Measurements from ENCODE around the gene OMA1. TPM values are rescaled to one million over a fixed set of nuclear protein-coding genes. Genes with fewer than 3 reads are reported as not detected.

The OMA1 gene
- total RNA-seq, 1 donor from 2014 or later, result 32.0 TPM

- no peak for DNase-seq (ENCODE audit: low spot score, unreplicated experiment)
- TF ChIP-seq CTCF (IDR thresholded peaks at IDR 0.05; ENCODE audit: unreplicated experiment), result no peak
- Mint-ChIP-seq H3K27ac (no peak overlapping the region), H3K4me3 (ENCODE audit: low read depth) (no peak overlapping the region), H3K9me3 (ENCODE audit: low read depth) (no peaks in the 10 kb centered on the region), H3K27me3 (no peaks in the 10 kb centered on the region), H3K4me1 (ENCODE audit: low read depth) (no peaks in the 10 kb centered on the region), H3K36me3 (ENCODE audit: insufficient read depth) (no peaks in the 10 kb centered on the region)
Observed at GRCh38 chr1:58438468-58438867, 108.1 kb downstream of the OMA1 start.

DNA sequence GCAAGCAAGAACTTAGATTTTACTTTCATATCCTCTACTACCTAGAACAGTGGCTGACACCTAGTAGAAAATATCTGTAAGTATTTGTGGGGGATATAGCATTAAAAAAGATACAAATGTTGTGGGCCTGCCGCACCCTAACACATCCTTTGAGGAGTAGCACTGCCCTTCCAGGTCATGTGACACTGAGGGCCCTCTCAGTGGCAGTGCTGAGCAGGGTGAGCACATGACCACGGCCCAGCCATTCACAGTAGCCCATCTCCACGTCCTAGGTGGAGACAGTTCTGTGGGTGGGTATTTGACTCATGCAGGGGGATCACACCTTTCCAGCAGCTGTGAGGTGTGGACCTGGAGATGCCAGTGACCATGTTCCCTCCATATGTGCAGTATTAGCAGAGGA lies 108.9 kb downstream of the OMA1 start:
- Mint-ChIP-seq H3K27ac (no peak overlapping the region), H3K9me3 (ENCODE audit: low read depth) (no peaks in the 10 kb centered on the region)

DNA sequence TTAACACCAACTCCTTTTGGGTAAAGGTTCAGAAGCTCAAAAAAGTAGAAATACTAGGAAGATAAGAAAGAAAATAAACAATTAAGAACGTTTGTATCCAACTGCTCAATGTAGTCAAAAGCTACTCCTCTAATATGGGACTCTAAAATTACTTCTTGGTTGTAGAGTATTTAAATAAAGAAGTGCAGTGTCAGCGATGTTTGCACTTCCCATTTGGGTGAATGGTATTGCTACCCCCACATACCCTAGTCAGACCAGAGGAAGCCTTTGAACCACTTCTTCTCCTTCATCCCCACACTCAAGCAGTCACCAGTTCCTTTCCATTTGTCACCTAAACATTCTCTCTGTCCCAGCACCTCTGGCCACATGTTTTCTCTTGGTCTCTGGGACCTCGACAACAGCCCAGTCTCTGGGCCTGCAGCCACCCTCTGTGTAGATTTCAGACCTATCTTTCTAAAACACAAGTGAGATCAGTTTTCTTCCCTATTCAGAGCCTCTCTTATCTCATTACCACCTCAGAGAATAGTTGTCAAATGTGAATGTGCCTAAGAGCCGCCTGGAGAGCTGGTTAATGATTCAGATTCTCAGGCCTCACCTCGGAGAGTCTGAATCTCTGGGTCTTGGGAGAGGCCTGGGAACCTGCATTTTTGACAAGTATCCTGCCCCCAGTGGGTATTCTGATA lies 109.8 kb downstream of the OMA1 start:
- no peak for TF ChIP-seq CTCF (IDR thresholded peaks at IDR 0.05; ENCODE audit: unreplicated experiment)
- no peak overlapping the region for H3K4me3 Mint-ChIP-seq (ENCODE audit: low read depth)
- no peaks in the 10 kb centered on the region for H3K9me3 Mint-ChIP-seq (ENCODE audit: low read depth)
- H3K27me3 Mint-ChIP-seq, result no peaks in the 10 kb centered on the region
- DNase-seq (ENCODE audit: low spot score, unreplicated experiment), result no peak
- H3K36me3 Mint-ChIP-seq (ENCODE audit: insufficient read depth), result no peaks in the 10 kb centered on the region
- H3K4me1 Mint-ChIP-seq (ENCODE audit: low read depth), result no peaks in the 10 kb centered on the region
- no peak overlapping the region for H3K27ac Mint-ChIP-seq

More for the DNA sequence above, 108.9 kb downstream of the OMA1 start:
- no peak for DNase-seq (ENCODE audit: low spot score, unreplicated experiment)
- TF ChIP-seq CTCF (IDR thresholded peaks at IDR 0.05; ENCODE audit: unreplicated experiment), result no peak
- no peak overlapping the region for H3K4me3 Mint-ChIP-seq (ENCODE audit: low read depth)
- H3K4me1 Mint-ChIP-seq (ENCODE audit: low read depth), result no peaks in the 10 kb centered on the region
- H3K36me3 Mint-ChIP-seq (ENCODE audit: insufficient read depth), result no peaks in the 10 kb centered on the region
- no peaks in the 10 kb centered on the region for H3K27me3 Mint-ChIP-seq

DNA sequence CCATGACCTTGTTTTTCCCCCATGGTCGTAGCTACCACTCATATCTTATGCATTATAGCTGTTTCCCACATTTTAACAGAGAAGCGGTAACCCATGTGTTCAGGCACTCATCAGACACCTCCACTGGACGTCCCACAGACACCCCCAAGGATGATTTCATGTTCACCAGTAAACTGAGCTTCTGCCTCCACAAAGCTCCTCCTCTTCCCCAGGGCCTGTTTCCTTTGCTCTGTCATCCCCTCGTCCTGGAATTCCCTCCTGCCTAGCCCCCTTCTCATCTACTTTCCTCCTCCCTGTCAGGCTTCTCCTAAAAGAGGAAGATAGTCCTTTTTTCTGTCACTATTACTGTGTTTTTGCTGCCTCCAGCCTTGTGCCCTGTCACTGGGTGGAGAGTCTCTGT lies 111.2 kb downstream of the OMA1 start:
- Mint-ChIP-seq H3K36me3 (ENCODE audit: insufficient read depth) (no peaks in the 10 kb centered on the region), H3K4me3 (ENCODE audit: low read depth) (no peak overlapping the region), H3K27ac (no peak overlapping the region), H3K9me3 (ENCODE audit: low read depth) (no peaks in the 10 kb centered on the region), H3K27me3 (no peaks in the 10 kb centered on the region), H3K4me1 (ENCODE audit: low read depth) (peaks cover 1% of the 10 kb centered on the region)
- no peak for DNase-seq (ENCODE audit: low spot score, unreplicated experiment)
- TF ChIP-seq CTCF (IDR thresholded peaks at IDR 0.05; ENCODE audit: unreplicated experiment), result no peak

DNA sequence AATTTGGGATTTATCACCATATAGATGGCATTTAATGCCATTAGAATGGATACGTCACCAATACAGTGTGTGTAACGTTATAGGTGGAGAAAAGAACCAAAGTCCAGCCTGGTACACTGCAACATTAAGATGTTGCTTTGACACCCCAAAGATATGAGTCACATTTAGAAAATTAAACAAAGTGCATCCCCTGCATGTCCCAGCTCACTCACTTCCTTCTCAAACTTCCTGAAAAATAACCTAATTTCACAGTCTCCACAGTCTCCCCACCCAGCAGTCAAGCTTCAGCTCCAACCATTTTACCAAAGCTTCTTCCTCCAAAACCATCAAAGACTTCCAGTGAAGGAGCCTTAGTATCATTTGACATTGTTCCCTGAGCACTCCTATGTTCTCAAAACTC lies 111.9 kb downstream of the OMA1 start:
- no peak overlapping the region for H3K27ac Mint-ChIP-seq
- peaks cover 5% of the 10 kb centered on the region for H3K4me1 Mint-ChIP-seq (ENCODE audit: low read depth)
- no peaks in the 10 kb centered on the region for H3K27me3 Mint-ChIP-seq
- H3K9me3 Mint-ChIP-seq (ENCODE audit: low read depth), result no peaks in the 10 kb centered on the region
- no peak overlapping the region for H3K4me3 Mint-ChIP-seq (ENCODE audit: low read depth)
- no peak for TF ChIP-seq CTCF (IDR thresholded peaks at IDR 0.05; ENCODE audit: unreplicated experiment)
- DNase-seq (ENCODE audit: low spot score, unreplicated experiment), result no peak
- no peaks in the 10 kb centered on the region for H3K36me3 Mint-ChIP-seq (ENCODE audit: insufficient read depth)

All from progenitor cell of endocrine pancreas (in vitro differentiated cells).